ENCODE results near the gene TAC4.

DNA sequence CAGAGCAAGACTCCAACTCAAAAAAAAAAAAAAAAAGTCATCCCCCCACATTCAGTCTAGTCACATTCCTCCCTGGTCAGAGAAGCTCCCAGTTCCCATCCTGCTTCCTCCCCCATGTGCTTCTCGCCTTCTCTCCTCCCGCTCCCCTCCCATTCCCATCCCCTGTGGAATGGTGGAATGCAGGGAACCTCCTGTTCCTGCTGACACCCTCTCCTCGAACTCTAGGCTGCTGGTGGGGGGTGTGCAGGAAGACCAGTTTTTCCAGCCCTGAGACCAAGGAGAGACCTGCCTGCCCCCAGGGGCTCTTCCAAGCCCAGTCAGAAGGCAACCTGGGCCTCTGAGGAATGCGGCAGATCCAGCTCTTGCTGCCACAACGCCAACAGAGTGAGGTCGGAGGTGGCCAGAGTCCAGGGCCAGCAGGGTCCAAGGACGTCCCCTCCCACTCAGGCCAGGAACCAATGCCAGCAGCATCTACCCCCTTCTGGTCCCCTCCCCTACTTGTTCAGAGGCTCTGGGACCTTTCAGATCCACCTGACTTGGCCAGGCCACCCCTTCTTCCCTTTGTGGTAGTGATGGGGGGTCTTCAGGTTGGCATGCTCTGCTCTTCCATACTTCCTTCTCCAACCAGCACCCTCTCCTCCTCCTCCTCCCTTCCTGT lies 39.3 kb upstream of the TAC4 start:
- TF ChIP-seq, protein P1, sequence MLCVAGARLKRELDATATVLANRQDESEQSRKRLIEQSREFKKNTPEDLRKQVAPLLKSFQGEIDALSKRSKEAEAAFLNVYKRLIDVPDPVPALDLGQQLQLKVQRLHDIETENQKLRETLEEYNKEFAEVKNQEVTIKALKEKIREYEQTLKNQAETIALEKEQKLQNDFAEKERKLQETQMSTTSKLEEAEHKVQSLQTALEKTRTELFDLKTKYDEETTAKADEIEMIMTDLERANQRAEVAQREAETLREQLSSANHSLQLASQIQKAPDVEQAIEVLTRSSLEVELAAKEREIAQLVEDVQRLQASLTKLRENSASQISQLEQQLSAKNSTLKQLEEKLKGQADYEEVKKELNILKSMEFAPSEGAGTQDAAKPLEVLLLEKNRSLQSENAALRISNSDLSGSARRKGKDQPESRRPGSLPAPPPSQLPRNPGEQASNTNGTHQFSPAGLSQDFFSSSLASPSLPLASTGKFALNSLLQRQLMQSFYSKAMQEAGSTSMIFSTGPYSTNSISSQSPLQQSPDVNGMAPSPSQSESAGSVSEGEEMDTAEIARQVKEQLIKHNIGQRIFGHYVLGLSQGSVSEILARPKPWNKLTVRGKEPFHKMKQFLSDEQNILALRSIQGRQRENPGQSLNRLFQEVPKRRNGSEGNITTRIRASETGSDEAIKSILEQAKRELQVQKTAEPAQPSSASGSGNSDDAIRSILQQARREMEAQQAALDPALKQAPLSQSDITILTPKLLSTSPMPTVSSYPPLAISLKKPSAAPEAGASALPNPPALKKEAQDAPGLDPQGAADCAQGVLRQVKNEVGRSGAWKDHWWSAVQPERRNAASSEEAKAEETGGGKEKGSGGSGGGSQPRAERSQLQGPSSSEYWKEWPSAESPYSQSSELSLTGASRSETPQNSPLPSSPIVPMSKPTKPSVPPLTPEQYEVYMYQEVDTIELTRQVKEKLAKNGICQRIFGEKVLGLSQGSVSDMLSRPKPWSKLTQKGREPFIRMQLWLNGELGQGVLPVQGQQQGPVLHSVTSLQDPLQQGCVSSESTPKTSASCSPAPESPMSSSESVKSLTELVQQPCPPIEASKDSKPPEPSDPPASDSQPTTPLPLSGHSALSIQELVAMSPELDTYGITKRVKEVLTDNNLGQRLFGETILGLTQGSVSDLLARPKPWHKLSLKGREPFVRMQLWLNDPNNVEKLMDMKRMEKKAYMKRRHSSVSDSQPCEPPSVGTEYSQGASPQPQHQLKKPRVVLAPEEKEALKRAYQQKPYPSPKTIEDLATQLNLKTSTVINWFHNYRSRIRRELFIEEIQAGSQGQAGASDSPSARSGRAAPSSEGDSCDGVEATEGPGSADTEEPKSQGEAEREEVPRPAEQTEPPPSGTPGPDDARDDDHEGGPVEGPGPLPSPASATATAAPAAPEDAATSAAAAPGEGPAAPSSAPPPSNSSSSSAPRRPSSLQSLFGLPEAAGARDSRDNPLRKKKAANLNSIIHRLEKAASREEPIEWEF (IDR thresholded peaks at IDR 0.05; ENCODE audit: insufficient replicate concordance, low read depth, low read length), result no peak
- TF ChIP-seq, protein P2, sequence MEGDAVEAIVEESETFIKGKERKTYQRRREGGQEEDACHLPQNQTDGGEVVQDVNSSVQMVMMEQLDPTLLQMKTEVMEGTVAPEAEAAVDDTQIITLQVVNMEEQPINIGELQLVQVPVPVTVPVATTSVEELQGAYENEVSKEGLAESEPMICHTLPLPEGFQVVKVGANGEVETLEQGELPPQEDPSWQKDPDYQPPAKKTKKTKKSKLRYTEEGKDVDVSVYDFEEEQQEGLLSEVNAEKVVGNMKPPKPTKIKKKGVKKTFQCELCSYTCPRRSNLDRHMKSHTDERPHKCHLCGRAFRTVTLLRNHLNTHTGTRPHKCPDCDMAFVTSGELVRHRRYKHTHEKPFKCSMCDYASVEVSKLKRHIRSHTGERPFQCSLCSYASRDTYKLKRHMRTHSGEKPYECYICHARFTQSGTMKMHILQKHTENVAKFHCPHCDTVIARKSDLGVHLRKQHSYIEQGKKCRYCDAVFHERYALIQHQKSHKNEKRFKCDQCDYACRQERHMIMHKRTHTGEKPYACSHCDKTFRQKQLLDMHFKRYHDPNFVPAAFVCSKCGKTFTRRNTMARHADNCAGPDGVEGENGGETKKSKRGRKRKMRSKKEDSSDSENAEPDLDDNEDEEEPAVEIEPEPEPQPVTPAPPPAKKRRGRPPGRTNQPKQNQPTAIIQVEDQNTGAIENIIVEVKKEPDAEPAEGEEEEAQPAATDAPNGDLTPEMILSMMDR (IDR thresholded peaks at IDR 0.05 in 2 of 3, conservative IDR thresholded peaks at IDR 0.05 in 1 of 3; ENCODE audit: control insufficient read depth in 2 of 3, extremely low read depth in 1 of 3, insufficient read depth in 1 of 3, low read depth in 3 of 3, low read length in 3 of 3), result no peak
- TF ChIP-seq RBBP5 (conservative IDR thresholded peaks at IDR 0.05) (no peak), ZNF274 (IDR thresholded peaks at IDR 0.05; ENCODE audit: insufficient read depth, insufficient read length) (no peak)
